ENCODE data around the gene ADAMTS19. TPM values are rescaled to one million over a fixed set of nuclear protein-coding genes. Genes with fewer than 3 reads are reported as not detected.

The ADAMTS19 gene
- total and polyA plus RNA-seq, 2 of the 13 experiments (the other 11 are each of a cell fraction or from before 2014, with no cell fraction given): not detected

DNA sequence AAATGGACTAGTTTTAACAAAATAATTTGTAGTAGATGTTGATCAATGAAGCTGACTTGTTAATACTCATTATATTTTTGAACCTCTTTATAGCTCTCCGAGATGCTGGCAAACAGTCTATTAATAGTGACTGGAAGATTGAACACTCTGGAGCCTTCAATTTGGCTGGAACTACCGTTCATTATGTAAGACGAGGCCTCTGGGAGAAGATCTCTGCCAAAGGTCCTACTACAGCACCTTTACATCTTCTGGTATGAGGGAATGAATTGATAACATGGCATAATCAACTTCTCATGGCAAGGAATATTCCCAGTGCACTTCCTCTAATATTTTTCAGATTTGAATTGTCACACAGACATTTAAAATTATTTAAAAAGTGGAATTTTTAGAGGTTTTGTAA is 219.6 kb downstream of the ADAMTS19 start:
- H3K4me1 ChIP-seq (ENCODE audit: insufficient read depth, low read length): no peaks in the 10 kb centered on the region
- DNase-seq (ENCODE audit: low spot score): no peak
- H3K27ac ChIP-seq (ENCODE audit: extremely low read length, insufficient read depth, low read length): no peak overlapping the region
- no peak for FAIRE-seq
- no TSS peak for BruUV-seq (replicated peaks)
- TF ChIP-seq TCF7 (IDR thresholded peaks at IDR 0.05; ENCODE audit: low read depth): no peak
- no peak for TF ChIP-seq SIN3B (IDR thresholded peaks at IDR 0.05; ENCODE audit: low read length)
- TF ChIP-seq, protein P1, sequence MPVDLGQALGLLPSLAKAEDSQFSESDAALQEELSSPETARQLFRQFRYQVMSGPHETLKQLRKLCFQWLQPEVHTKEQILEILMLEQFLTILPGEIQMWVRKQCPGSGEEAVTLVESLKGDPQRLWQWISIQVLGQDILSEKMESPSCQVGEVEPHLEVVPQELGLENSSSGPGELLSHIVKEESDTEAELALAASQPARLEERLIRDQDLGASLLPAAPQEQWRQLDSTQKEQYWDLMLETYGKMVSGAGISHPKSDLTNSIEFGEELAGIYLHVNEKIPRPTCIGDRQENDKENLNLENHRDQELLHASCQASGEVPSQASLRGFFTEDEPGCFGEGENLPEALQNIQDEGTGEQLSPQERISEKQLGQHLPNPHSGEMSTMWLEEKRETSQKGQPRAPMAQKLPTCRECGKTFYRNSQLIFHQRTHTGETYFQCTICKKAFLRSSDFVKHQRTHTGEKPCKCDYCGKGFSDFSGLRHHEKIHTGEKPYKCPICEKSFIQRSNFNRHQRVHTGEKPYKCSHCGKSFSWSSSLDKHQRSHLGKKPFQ (CRISPR knock-in tag; IDR thresholded peaks at IDR 0.05; ENCODE audit: insufficient replicate concordance): no peak
- TF ChIP-seq ZNF703 (CRISPR knock-in tag; IDR thresholded peaks at IDR 0.05; ENCODE audit: borderline replicate concordance): no peak
- no peak for TF ChIP-seq TEAD2 (CRISPR knock-in tag; IDR thresholded peaks at IDR 0.05)
- TF ChIP-seq TBX2 (CRISPR knock-in tag; IDR thresholded peaks at IDR 0.05; ENCODE audit: borderline replicate concordance): no peak
- no peak for TF ChIP-seq RFXAP (CRISPR knock-in tag; IDR thresholded peaks at IDR 0.05; ENCODE audit: borderline replicate concordance)
- no peak for TF ChIP-seq ZNF720 (CRISPR knock-in tag; IDR thresholded peaks at IDR 0.05)
- no peak for TF ChIP-seq MAX (IDR thresholded peaks at IDR 0.05)
- TF ChIP-seq ZMYM3 (CRISPR knock-in tag; IDR thresholded peaks at IDR 0.05): no peak
- TF ChIP-seq ZNF75D (CRISPR knock-in tag; IDR thresholded peaks at IDR 0.05; ENCODE audit: borderline replicate concordance): no peak
- no peak for TF ChIP-seq GABPB1 (CRISPR knock-in tag; IDR thresholded peaks at IDR 0.05)
- TF ChIP-seq, protein P2, sequence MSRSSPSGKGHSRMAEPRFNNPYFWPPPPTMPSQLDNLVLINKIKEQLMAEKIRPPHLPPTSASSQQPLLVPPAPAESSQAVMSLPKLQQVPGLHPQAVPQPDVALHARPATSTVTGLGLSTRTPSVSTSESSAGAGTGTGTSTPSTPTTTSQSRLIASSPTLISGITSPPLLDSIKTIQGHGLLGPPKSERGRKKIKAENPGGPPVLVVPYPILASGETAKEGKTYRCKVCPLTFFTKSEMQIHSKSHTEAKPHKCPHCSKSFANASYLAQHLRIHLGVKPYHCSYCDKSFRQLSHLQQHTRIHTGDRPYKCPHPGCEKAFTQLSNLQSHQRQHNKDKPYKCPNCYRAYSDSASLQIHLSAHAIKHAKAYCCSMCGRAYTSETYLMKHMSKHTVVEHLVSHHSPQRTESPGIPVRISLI (CRISPR knock-in tag; IDR thresholded peaks at IDR 0.05; ENCODE audit: borderline replicate concordance): no peak
- no peak for TF ChIP-seq ZKSCAN1 (IDR thresholded peaks at IDR 0.05; ENCODE audit: low read length)
- no peak for TF ChIP-seq SOX5 (CRISPR knock-in tag; IDR thresholded peaks at IDR 0.05; ENCODE audit: borderline replicate concordance)
- TF ChIP-seq ZNF563 (CRISPR knock-in tag; IDR thresholded peaks at IDR 0.05): no peak
- no peak for TF ChIP-seq U2AF2 (IDR thresholded peaks at IDR 0.05; ENCODE audit: low read depth, low read length)
- TF ChIP-seq RBFOX2 (IDR thresholded peaks at IDR 0.05; ENCODE audit: low read depth, low read length): no peak
- no peak overlapping the region for H3K4me3 ChIP-seq (replicated peaks in 1 of 3; ENCODE audit: insufficient read depth in 1 of 3, low read depth in 2 of 3, low read length in 3 of 3)
- H4K20me1 ChIP-seq (ENCODE audit: insufficient read depth, low read length): no peaks in the 10 kb centered on the region
- H3K79me2 ChIP-seq (ENCODE audit: insufficient read depth, low read length): no peaks in the 10 kb centered on the region
- no peaks in the 10 kb centered on the region for H3K27me3 ChIP-seq (ENCODE audit: control insufficient read depth in 1 of 2, insufficient read depth in 2 of 2, low read length in 2 of 2)
- in situ Hi-C loops (cut with HindIII; ENCODE audit: extremely low pct_ligation_motif_present, low pct_unique_long_range_greater_than_20kb): no loop called here
- intact Hi-C loops (cut with micrococcal nuclease; ENCODE audit: unreplicated experiment): no loop called here
- 0% methylated on average over 3 of the region's 3 CpGs for WGBS (ENCODE audit: low lambda C conversion rate)
- ChIA-PET CTCF (ENCODE audit: low intra/inter-chr PET ratio, low total read pairs) (no interaction called here), POLR2A (no interaction called here)
- no peak overlapping the region for H3K4me2 ChIP-seq (ENCODE audit: low read depth, low read length)
- H2AFZ ChIP-seq (ENCODE audit: low read length): no peak overlapping the region
- no peak overlapping the region for H3K9ac ChIP-seq (ENCODE audit: insufficient read depth, low read depth, low read length)
- no peaks in the 10 kb centered on the region for H3K36me3 ChIP-seq (replicated peaks in 1 of 2; ENCODE audit: control insufficient read depth in 1 of 2, insufficient read depth in 2 of 2, low read length in 2 of 2)
- H3K9me3 ChIP-seq (ENCODE audit: low read length): no peaks in the 10 kb centered on the region
- no peak for ATAC-seq

All from HepG2 (cell line).